ENCODE results near the gene KCNMA1.

DNA sequence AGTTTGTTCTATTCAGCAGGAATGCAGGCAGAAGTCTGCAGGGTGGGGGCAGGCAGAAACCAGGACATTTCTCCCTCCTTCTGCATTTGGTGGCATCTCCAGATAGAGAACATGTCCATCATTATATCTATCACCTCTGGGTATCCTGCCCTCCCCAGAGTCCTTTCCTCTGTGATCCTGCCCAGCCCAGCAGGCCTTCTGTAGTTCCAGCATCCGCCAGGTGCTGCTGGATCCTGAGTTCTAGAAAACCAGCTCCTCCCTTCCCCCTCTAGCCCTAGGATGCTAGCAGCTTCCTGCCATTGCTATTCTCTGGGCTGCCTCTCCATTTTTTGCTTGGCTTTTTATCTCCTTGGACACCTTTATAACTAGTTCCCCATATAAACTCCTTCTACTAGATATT is 180.3 kb downstream of the KCNMA1 start:
- TF ChIP-seq, protein P1, sequence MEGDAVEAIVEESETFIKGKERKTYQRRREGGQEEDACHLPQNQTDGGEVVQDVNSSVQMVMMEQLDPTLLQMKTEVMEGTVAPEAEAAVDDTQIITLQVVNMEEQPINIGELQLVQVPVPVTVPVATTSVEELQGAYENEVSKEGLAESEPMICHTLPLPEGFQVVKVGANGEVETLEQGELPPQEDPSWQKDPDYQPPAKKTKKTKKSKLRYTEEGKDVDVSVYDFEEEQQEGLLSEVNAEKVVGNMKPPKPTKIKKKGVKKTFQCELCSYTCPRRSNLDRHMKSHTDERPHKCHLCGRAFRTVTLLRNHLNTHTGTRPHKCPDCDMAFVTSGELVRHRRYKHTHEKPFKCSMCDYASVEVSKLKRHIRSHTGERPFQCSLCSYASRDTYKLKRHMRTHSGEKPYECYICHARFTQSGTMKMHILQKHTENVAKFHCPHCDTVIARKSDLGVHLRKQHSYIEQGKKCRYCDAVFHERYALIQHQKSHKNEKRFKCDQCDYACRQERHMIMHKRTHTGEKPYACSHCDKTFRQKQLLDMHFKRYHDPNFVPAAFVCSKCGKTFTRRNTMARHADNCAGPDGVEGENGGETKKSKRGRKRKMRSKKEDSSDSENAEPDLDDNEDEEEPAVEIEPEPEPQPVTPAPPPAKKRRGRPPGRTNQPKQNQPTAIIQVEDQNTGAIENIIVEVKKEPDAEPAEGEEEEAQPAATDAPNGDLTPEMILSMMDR (IDR thresholded peaks at IDR 0.05): no peak
- TF ChIP-seq EZH2 (IDR thresholded peaks at IDR 0.05; ENCODE audit: borderline replicate concordance, insufficient read depth, low read depth, low read length, poor library complexity, severe bottlenecking): no peak

All from B cell (primary cell).